GM19324 (cell line): ENCODE data around the gene SMURF1.

Source experiments
- ATAC-seq: cut with Tn5 transposase; IDR thresholded peaks from one replicate; pipeline ENCODE4 v1.9.1; 2021; ENCODE audit warnings: mild to moderate bottlenecking, moderate library complexity; ENCODE audit not compliant: unreplicated experiment, low FRiP score

SMURF1 gene

GRCh38 chr7:99033765-99034164 is 110.1 kb downstream of the SMURF1 start:
- ATAC-seq = no peak

- ATAC-seq = no peak
These were observed 111.0 kb downstream of the SMURF1 start for GRCh38 chr7:99032928-99033327.

- ATAC-seq = no peak
These were observed 112.4 kb downstream of the SMURF1 start for GRCh38 chr7:99031496-99031895.

GRCh38 chr7:99030951-99031350 is 113.0 kb downstream of the SMURF1 start:
- no peak for ATAC-seq

- ATAC-seq = no peak
These were observed 113.5 kb downstream of the SMURF1 start for GRCh38 chr7:99030457-99030856.

GRCh38 chr7:99029466-99030435 is 114.2 kb downstream of the SMURF1 start:
- ATAC-seq = no peak

GRCh38 chr7:99028261-99028973 is 115.5 kb downstream of the SMURF1 start:
- no peak for ATAC-seq

GRCh38 chr7:99027841-99028240 is 116.1 kb downstream of the SMURF1 start:
- ATAC-seq = no peak

- ATAC-seq = no peak
These were observed 116.7 kb downstream of the SMURF1 start for GRCh38 chr7:99027241-99027640.

- ATAC-seq = no peak
These were observed 119.8 kb downstream of the SMURF1 start for GRCh38 chr7:99024066-99024465.

- ATAC-seq = no peak
These were observed 121.9 kb downstream of the SMURF1 start for GRCh38 chr7:99021941-99022560.

GRCh38 chr7:99020413-99020715 is 123.5 kb downstream of the SMURF1 start:
- ATAC-seq = no peak

- ATAC-seq = no peak
These were observed 124.1 kb downstream of the SMURF1 start for GRCh38 chr7:99019523-99020412.

GRCh38 chr7:99016196-99016595 is 127.7 kb downstream of the SMURF1 start:
- no peak for ATAC-seq

- ATAC-seq = no peak
These were observed 129.6 kb downstream of the SMURF1 start for GRCh38 chr7:99014113-99014985.

- ATAC-seq = no peak
These were observed 130.4 kb downstream of the SMURF1 start for GRCh38 chr7:99013266-99014112.

- ATAC-seq = no peak
These were observed 131.2 kb downstream of the SMURF1 start for GRCh38 chr7:99012722-99013121.

- no peak for ATAC-seq
These were observed 132.1 kb downstream of the SMURF1 start for GRCh38 chr7:99011706-99012404.
